Stimulated activated CD8-positive, alpha-beta memory T cell treated with anti-CD3 and anti-CD28 coated beads, Interleukin-12 subunit alpha, Interleukin-12 subunit beta, amount 100 ng/mL, for 1 hour (primary cell): ENCODE measurements around the gene LYRM9.
"Not testable (repeated sequence)": the region's sequence is repeated elsewhere in the genome, so short reads cannot be mapped to it uniquely, and the experiment has no call there.

Source experiments
- DNase-seq: peaks from one replicate; pipeline ENCODE4 v3.0.0-alpha.2; 2020; ENCODE audit warnings: low read depth

Gene LYRM9

DNA sequence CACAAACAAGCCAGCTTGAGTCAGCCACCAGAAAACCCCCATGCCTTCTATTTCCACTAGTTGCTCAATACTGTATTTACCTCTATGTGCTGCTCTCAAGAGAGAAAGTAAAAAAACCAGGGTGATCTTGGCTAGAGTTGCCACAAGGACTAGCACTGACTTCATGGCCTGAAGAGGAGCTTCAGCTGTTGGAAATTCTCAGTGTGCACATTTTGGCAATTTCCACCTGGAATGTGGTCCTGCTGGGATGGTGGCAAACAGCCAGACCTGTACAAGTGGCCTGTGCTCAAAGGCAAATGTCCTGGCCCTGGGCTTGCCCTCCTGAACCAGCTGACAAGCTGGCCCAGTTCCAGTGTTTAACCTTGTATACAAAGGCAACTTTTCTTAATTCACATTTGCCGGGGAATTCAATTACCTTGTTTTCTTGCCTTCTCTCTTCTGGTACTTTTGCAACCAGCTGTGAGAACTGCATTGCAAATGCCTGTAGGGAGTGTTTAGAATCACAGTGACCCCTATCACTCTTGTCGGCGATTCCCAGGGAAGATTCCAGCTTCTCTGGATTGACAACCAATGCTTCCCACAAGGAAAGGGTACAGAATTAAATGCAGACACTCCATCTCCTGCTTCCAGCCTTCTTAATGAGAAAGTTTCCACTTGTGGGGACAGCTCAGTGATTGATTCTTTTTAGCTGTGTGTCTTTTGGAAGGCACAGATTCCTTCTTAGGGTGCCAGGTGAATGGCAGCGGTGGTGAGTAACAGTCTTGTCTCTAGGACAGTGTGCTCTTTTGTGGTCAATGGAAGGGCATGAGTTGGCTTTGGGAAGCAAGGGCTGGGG lies 53.4 kb downstream of the LYRM9 start:
- DNase-seq: not testable (repeated sequence)

DNA sequence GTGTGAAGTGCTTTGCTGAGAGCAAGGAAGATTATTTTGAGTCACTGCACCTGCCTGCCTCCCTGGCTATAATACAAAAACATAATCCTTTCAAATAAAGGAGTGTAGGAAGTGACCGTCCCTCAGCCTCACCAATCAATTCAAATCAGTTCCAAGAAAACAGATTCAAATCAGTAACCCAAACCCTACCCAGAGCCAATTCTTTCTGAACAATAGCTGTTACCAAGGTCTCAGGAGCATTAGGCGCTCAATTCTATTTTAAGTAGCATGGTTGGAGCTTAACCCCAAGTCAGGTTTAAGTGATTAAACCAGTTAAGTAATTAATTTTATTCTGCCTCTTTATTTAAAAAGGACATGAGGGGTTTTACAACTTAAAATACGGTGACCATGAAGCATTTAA lies 54.6 kb downstream of the LYRM9 start:
- DNase-seq: not testable (repeated sequence)

DNA sequence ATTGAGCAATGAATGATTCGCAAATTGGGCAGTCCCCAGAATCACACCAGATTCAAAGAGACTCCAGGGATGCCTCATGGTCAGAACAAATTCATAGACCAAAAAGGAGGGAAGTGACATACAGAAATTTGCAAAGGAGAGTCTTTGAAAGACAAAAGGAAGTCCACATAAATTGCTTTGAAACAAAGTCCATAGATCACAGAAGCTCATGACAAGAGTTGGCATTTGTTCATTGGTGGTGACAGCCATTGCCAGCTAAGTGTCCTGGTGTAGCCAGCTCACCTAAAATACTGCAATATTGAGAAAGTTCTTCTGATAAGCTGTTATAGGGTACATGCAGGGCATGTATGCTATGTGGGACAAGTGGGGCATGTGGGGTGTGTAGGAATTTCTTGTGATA lies 55.4 kb downstream of the LYRM9 start:
- DNase-seq: not testable (repeated sequence)

- DNase-seq: no peak
These were observed 56.5 kb downstream of the LYRM9 start for GRCh38 chr17:27836651-27837050.

- no peak for DNase-seq
These were observed 58.6 kb downstream of the LYRM9 start for GRCh38 chr17:27834571-27834970.

GRCh38 chr17:27832831-27833230 lies 60.3 kb downstream of the LYRM9 start:
- DNase-seq: no peak

GRCh38 chr17:27829888-27830287 lies 63.3 kb downstream of the LYRM9 start:
- DNase-seq: not testable (repeated sequence)

GRCh38 chr17:27829143-27829711 lies 63.9 kb downstream of the LYRM9 start:
- DNase-seq: not testable (repeated sequence)
